ENCODE measurements around the gene PARD3.

Gene PARD3

DNA sequence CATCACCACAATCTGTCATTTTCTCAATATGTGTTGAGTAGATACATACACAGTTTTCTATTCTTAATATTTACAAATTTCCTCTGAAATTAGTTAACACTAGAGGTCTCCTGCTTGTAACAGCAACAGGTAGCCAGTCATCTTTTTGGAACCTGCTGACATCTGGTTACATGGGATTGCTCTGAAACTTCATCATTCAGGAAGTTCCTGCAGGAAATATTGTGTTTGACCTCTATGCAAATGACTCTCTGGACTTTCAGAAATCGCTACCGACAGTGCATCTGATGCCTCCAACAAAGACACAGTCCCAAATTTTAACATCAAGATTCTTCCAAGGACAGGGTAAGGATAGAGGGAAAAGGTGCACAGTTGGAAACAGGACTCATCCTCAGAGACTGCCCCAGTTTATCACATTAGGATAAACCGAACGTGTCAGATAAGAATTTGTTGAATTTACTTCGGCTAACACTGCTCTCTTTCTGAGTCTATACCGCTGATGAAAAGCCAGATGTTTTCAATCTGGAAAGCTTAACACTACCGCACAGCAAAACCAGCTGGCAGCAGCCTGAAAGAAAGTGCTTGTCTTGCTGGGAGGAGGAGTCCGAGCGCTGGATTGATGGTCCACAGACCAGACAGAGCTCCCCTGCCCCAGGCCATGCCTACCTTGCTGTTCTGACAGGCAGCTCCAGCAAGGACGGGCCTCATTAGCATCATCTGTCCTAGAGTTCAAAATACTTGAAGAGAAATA, 633.4 kb downstream of the PARD3 start:
- H3K4me3 ChIP-seq (ENCODE audit: low read depth, low read length) = no peak overlapping the region
- no peak for DNase-seq (ENCODE audit: low read depth)
- TF ChIP-seq, protein P1, sequence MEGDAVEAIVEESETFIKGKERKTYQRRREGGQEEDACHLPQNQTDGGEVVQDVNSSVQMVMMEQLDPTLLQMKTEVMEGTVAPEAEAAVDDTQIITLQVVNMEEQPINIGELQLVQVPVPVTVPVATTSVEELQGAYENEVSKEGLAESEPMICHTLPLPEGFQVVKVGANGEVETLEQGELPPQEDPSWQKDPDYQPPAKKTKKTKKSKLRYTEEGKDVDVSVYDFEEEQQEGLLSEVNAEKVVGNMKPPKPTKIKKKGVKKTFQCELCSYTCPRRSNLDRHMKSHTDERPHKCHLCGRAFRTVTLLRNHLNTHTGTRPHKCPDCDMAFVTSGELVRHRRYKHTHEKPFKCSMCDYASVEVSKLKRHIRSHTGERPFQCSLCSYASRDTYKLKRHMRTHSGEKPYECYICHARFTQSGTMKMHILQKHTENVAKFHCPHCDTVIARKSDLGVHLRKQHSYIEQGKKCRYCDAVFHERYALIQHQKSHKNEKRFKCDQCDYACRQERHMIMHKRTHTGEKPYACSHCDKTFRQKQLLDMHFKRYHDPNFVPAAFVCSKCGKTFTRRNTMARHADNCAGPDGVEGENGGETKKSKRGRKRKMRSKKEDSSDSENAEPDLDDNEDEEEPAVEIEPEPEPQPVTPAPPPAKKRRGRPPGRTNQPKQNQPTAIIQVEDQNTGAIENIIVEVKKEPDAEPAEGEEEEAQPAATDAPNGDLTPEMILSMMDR (IDR thresholded peaks at IDR 0.05; ENCODE audit: low read depth, low read length, missing control alignments) = no peak
- in situ Hi-C loops (cut with HindIII; ENCODE audit: low sequenced_read_pairs) = no loop called here

DNA sequence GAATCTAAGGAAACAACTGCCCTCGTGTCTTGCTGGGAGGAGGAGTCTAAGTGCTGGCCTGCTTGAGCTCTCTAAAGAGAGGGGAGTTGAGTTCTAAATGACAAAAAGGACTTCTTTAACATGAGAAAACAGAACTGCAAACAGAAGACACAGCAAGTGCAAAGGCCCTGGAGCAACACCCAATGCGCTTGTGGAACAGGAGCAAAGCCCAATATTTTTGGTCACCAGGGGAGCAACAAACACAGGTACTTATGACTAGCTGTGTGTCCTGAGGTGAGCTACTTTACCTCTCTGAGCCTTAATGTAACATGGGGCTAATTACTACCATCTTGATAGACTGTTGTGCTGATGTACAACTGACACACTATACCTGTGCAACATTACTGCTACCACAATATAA, 634.3 kb downstream of the PARD3 start:
- no peak overlapping the region for H3K4me3 ChIP-seq (ENCODE audit: low read depth, low read length)
- in situ Hi-C loops (cut with HindIII; ENCODE audit: low sequenced_read_pairs) = no loop called here
- no peak for DNase-seq (ENCODE audit: low read depth)
- TF ChIP-seq, protein P1 (IDR thresholded peaks at IDR 0.05; ENCODE audit: low read depth, low read length, missing control alignments) = no peak

DNA sequence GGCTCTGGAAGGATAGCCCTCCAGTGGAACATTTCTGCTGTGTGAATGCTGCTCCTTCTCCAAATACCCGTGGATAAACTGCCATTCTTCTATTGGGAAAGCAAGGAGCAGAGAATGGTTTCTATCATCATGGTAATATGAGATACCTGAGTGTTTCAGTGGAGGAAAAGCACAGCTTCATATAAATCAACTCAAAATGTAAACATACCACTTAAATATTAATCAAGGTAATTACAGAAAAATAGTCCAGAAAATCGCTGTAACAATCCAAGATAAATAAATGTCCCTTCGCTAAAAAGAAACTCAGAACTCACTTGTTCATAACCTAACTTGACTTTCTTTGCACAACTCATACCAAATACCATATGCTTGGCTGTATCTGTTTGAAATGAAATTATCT, 635.8 kb downstream of the PARD3 start:
- in situ Hi-C loops (cut with HindIII; ENCODE audit: low sequenced_read_pairs) = no loop called here
- no peak overlapping the region for H3K4me3 ChIP-seq (ENCODE audit: low read depth, low read length)
- DNase-seq (ENCODE audit: low read depth) = no peak

DNA sequence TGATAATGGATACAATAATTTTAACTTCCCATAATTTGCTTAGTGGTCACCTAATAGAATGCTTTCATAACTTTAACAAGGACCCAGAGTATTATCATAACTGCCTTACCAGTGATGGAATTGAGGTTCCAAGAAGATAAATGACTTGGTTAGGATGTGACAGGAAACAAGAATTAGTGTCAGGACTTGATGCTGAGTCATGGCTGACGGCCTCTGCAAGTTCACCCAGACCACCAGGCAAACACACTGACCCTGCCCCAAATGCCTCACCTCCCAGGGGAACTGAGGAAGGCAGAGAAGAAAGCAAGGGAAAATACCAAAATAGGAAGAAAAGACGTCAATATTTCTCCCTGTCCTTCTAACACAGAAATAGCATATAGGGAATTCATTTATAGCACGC, 636.3 kb downstream of the PARD3 start:
- DNase-seq (ENCODE audit: low read depth) = no peak
- in situ Hi-C loops (cut with HindIII; ENCODE audit: low sequenced_read_pairs) = no loop called here
- TF ChIP-seq, protein P1 (IDR thresholded peaks at IDR 0.05; ENCODE audit: low read depth, low read length, missing control alignments) = no peak

More for the DNA sequence above, 635.8 kb downstream of the PARD3 start:
- TF ChIP-seq, protein P1 (IDR thresholded peaks at IDR 0.05; ENCODE audit: low read depth, low read length, missing control alignments) = no peak

DNA sequence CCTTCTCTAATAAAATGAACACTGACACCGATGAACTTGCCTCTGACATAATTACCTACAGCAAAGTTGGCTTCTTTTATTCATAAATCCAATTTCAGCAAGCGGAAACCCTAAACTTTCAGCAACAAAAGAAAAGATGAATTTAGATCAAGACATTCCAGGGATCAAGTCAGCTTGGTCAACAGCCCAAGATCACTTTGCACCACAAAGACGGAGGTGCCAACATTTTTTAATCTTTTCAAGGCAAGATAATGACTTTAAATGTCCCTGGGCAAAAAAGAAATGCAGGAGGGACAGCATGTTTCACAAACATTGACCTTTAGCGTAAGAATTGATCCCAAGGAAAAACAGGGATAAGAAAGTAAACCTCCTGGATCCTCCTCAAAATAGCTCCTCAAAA, 636.9 kb downstream of the PARD3 start:
- no peak overlapping the region for H3K4me3 ChIP-seq (ENCODE audit: low read depth, low read length)
- TF ChIP-seq, protein P1 (IDR thresholded peaks at IDR 0.05; ENCODE audit: low read depth, low read length, missing control alignments) = no peak
- DNase-seq (ENCODE audit: low read depth) = no peak
- in situ Hi-C loops (cut with HindIII; ENCODE audit: low sequenced_read_pairs) = no loop called here

More for the DNA sequence above, 636.3 kb downstream of the PARD3 start:
- no peak overlapping the region for H3K4me3 ChIP-seq (ENCODE audit: low read depth, low read length)

DNA sequence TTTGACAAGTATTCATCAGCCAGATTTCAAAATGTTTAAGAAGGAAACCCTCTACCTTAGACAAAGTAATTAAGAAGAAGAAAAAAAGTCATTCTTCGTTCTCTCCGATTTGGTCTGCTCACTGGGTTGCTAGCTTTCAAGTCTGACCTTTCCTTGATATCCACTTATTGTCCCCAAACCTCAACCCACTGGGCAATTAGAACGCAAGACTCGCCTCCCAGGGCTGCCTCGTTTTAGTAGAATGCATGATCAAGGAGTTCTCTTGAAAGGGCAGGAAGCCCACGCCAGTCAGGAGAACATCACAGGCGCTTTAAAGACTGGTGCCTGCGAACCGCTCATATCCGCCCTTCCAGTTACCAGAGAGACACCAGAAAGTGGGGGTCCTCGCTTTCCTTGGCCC, 637.7 kb downstream of the PARD3 start:
- no peak for DNase-seq (ENCODE audit: low read depth)
- H3K4me3 ChIP-seq (ENCODE audit: low read depth, low read length) = no peak overlapping the region
- in situ Hi-C loops (cut with HindIII; ENCODE audit: low sequenced_read_pairs) = no loop called here
- TF ChIP-seq, protein P1 (IDR thresholded peaks at IDR 0.05; ENCODE audit: low read depth, low read length, missing control alignments) = no peak
